NCI-H2227 (cell line): Measurements from ENCODE around the gene CNTN4.

Experiments used
- DNase-seq: peaks from one replicate; lab custom pipeline; 2025; ENCODE audit not compliant: unreplicated experiment; lab: John Stamatoyannopoulos, UW

Gene CNTN4

DNA sequence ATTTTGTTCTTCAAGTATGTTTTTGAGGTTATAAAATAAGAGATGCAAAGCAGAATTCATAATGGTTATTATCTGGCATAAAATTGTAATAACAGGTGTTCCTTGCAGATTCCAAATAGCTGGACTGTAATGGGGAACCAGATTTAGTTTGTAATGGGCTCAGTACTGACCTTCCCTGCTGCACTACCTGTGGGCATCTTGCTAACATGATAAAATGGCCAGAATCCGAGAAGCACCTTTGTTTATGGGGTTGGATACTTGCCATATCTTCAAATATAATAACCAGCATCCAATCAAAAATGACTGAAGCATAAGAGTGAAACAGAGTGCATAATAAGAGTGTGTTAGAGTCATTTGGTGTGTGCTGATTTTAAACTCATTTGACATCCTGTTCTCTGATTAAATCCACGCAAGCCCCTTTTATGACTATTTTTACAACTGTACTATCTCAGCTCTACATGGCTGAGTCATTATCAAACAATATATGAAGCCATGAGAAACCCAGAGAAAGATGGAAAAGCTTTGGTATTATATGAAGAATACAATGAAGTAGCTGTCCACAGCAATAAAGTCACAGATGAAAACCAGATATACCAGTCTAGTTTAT lies 292.4 kb downstream of the CNTN4 start:
- DNase-seq, result no peak

DNA sequence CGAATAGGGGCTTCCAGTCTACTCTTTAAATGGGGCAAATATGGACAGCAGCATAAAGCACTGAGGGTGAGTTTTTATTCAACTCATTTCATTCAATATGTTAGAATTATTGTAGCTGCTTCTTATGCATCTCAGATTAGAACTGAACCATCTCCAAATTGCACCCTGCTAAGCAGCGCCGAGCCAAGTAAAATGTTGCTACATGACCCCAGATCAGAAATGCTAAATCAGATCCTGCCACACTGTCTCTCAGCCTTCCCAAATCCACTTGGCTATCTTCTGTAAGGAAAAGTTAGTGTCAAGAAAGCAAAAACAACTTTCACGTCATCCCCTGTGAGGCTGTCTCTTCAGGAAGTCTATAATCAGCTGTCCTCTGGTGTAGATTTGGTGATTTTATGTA lies 293.2 kb downstream of the CNTN4 start:
- DNase-seq, result no peak

GRCh38 chr3:2392981-2393380 lies 294.3 kb downstream of the CNTN4 start:
- DNase-seq, result no peak

DNA sequence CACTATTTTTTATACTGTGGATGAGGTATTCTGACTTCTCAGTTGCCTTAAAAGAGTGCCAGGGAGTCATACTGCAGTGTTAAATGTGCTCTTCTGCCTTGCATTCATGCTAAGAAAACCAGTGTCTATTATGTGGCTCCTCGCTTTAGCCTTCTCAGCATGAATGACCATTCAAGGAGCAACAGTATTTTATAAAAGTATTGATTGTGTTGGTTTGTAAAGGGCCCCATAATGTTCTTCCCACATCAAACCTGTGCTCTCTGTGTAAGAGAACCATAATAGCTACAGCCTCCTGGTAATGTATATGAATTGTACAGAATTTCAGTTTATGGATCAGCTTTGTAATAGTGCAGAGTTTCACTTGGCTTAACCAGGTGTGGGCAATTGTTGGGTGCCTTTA lies 316.4 kb downstream of the CNTN4 start:
- DNase-seq, result no peak

- no peak for DNase-seq
Measured at GRCh38 chr3:2420919-2421318, 322.3 kb downstream of the CNTN4 start.

GRCh38 chr3:2423143-2423542 lies 324.5 kb downstream of the CNTN4 start:
- DNase-seq, result no peak

- no peak for DNase-seq
Measured at GRCh38 chr3:2441558-2441957, 342.9 kb downstream of the CNTN4 start.

GRCh38 chr3:2446146-2446545 lies 347.5 kb downstream of the CNTN4 start:
- DNase-seq, result no peak

GRCh38 chr3:2452249-2452648 lies 353.6 kb downstream of the CNTN4 start:
- no peak for DNase-seq

- DNase-seq, result no peak
Measured at GRCh38 chr3:2454865-2455264, 356.2 kb downstream of the CNTN4 start.

DNA sequence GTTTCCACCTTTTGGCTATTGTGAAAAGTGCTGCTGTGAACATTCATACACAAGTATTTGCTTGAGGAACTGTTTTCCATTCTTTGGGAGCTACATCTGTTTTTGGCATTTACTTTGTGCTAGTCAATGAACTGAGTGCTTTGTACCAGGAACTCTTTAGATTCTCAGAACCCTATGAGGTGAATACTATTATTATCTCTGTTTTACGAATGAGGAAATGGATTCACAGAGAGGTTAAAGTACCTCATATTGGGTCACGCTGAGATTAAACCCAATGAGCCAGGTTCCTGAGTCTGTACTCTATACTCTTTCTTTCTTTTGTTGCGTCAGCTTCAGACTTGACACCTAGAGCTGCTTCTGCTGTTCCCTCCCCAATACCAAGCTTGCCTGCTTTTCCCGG lies 358.1 kb downstream of the CNTN4 start:
- DNase-seq, result no peak

- DNase-seq, result no peak
Measured at GRCh38 chr3:2458816-2459215, 360.1 kb downstream of the CNTN4 start.

- no peak for DNase-seq
Measured at GRCh38 chr3:2465842-2466241, 367.2 kb downstream of the CNTN4 start.

GRCh38 chr3:2468816-2469215 lies 370.1 kb downstream of the CNTN4 start:
- DNase-seq, result no peak

DNA sequence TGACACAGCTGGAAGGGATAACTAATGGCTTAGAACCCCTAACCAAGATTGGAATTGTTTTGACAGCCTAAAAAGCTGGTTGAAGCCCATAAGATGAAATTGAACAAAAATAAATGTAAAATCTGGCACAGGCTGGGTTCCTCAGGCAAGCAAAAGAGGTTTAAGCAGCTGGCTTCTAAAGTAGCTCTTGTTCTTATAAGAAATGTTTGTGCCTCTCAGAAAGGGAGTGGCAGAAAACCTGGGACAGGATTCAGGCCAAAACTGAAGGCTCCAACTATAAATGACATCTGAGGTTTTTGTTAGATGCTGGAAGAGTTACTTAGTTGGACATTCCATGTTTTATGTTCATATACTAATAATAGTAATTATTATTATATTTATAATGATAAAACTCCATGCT lies 378.3 kb downstream of the CNTN4 start:
- no peak for DNase-seq

GRCh38 chr3:2477620-2478019 lies 379.0 kb downstream of the CNTN4 start:
- DNase-seq, result no peak

GRCh38 chr3:2484162-2485026 lies 385.7 kb downstream of the CNTN4 start:
- DNase-seq, result no peak

- DNase-seq, result no peak
Measured at GRCh38 chr3:2485027-2485375, 386.3 kb downstream of the CNTN4 start.

DNA sequence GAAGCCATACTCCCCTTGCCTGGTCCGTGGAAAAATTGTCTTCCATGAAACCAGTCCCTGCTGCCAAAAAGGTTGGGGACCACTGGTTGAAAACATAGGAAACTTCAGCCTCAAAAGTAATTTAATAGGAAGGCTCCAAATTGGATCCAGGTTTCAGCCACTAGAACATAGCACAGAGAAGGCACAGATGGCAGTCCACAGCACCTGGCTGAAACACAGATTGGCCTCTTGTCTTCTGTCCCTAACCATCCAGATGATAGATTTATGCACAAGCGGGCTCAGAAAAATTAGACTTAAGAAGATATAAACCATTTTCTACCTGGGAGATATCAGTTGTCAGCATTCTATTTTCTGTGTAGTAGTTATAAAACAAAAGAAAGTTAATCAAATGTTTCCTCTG lies 397.1 kb downstream of the CNTN4 start:
- DNase-seq, result no peak

GRCh38 chr3:2504912-2505311 lies 406.2 kb downstream of the CNTN4 start:
- no peak for DNase-seq

- DNase-seq, result no peak
Measured at GRCh38 chr3:2506776-2507175, 408.1 kb downstream of the CNTN4 start.

DNA sequence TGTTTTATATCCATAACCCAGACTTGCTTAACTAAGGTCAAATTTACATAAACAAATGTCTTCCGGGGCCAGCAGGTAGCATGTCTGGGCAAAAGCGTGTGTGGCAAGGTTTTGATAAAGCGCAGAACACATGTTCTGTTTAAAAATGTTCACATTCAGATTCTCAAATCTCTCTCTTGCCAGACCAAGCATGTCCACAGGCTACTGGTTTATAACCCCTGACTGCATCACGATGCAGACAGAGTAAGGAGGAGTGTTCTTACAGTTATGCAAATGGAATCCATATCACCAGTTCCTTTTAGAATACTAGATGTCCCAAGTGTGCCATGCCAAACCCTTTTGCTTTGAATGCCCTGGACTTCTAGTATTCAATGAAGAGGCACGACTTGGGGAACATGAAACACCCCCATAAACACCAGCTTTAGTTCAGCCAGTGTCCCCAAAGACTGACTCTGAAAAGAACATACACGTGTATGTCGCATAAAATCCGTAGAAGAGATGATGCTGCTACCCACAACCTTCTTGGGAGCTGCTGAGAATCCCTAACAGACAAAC lies 412.0 kb downstream of the CNTN4 start:
- no peak for DNase-seq
